ENCODE results near the gene ADAMTS16.
A peak's percentile ranks its signal among the peaks of the same experiment; 100 is the strongest.

The ADAMTS16 gene

GRCh38 chr5:5141339-5141599 is 1.1 kb downstream of the ADAMTS16 start:
- in situ Hi-C loops (cut with HindIII; ENCODE audit: low pct_ligation_motif_present, low pct_unique_long_range_greater_than_20kb, low sequenced_read_pairs) = no loop called here
- DNase-seq = no peak

- peak; percentile 52 for DNase-seq
- in situ Hi-C loops (cut with HindIII; ENCODE audit: low pct_ligation_motif_present, low pct_unique_long_range_greater_than_20kb, low sequenced_read_pairs) = no loop called here
Observed at GRCh38 chr5:5141625-5142525, 1.7 kb downstream of the ADAMTS16 start.

- in situ Hi-C loops (cut with HindIII; ENCODE audit: low pct_ligation_motif_present, low pct_unique_long_range_greater_than_20kb, low sequenced_read_pairs) = no loop called here
- no peak for DNase-seq
Observed at GRCh38 chr5:5144441-5144840, 4.3 kb downstream of the ADAMTS16 start.

- peak; percentile 93 for DNase-seq
- in situ Hi-C loops (cut with HindIII; ENCODE audit: low pct_ligation_motif_present, low pct_unique_long_range_greater_than_20kb, low sequenced_read_pairs) = no loop called here
Observed at GRCh38 chr5:5145651-5146529, 5.8 kb downstream of the ADAMTS16 start.

- in situ Hi-C loops (cut with HindIII; ENCODE audit: low pct_ligation_motif_present, low pct_unique_long_range_greater_than_20kb, low sequenced_read_pairs) = no loop called here
- peak; percentile 62 for DNase-seq
Observed at GRCh38 chr5:5146530-5147160, 6.5 kb downstream of the ADAMTS16 start.

DNA sequence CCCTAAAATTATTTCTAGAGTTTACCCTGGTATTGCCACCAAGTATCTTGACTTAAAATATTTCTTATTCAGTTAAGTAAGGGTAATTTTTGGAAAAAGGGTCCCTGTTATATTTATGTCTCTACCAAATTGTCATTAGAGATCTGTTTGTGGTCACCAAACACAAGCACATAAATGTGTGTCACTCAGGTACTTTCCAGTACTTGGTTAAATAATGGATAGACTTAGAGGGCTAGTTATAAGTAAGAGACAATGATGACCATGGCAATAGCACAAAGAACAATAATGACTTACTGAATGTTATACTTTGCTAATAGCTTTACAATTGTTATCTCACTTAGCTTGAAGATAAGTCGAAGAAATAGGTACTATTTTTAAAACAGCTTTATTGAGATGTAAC is 9.0 kb downstream of the ADAMTS16 start:
- in situ Hi-C loops (cut with HindIII; ENCODE audit: low pct_ligation_motif_present, low pct_unique_long_range_greater_than_20kb, low sequenced_read_pairs) = no loop called here
- DNase-seq = no peak

DNA sequence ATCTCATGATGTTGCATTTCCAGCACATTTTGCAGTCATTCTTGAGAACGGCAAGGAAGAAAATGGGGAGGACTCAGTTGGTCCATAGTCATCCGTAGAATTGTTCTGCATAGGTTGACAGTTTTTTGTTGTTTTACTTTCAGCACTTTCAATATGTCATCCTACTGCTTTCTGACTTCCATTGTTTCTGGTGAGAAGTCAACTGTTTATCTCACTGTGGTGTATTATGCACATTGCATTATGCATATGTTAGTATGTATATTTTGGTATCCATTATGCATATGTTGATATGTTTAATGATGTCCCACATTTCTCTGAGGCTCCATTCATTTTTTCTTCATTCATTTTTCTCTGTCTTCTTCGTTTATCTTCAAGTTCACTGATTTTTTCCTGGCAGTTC is 10.5 kb downstream of the ADAMTS16 start:
- in situ Hi-C loops (cut with HindIII; ENCODE audit: low pct_ligation_motif_present, low pct_unique_long_range_greater_than_20kb, low sequenced_read_pairs) = no loop called here
- DNase-seq = no peak

- in situ Hi-C loops (cut with HindIII; ENCODE audit: low pct_ligation_motif_present, low pct_unique_long_range_greater_than_20kb, low sequenced_read_pairs) = no loop called here
- DNase-seq = no peak
Observed at GRCh38 chr5:5154733-5155132, 14.6 kb downstream of the ADAMTS16 start.

DNA sequence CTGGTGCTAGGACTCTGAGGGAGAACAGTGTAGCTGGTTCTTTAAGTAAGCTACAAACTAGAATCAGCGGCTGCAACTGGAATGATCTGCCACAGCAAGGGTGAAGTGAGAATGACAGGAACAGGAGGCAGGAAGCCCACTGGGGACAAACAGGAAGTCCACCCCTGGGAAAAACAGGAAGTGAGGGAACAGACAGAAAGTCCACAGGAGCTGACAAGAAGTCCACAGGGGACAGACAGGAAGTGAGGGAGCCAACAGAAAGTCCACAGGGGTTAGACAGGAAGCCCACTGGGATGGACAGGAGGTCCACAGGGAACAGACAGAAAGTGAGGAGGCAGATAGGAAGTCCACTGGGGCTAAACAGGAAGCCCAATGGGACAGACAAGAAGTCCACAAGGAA is 15.5 kb downstream of the ADAMTS16 start:
- in situ Hi-C loops (cut with HindIII; ENCODE audit: low pct_ligation_motif_present, low pct_unique_long_range_greater_than_20kb, low sequenced_read_pairs) = no loop called here
- DNase-seq = no peak

GRCh38 chr5:5156471-5157082 is 16.4 kb downstream of the ADAMTS16 start:
- DNase-seq = no peak
- in situ Hi-C loops (cut with HindIII; ENCODE audit: low pct_ligation_motif_present, low pct_unique_long_range_greater_than_20kb, low sequenced_read_pairs) = no loop called here

DNA sequence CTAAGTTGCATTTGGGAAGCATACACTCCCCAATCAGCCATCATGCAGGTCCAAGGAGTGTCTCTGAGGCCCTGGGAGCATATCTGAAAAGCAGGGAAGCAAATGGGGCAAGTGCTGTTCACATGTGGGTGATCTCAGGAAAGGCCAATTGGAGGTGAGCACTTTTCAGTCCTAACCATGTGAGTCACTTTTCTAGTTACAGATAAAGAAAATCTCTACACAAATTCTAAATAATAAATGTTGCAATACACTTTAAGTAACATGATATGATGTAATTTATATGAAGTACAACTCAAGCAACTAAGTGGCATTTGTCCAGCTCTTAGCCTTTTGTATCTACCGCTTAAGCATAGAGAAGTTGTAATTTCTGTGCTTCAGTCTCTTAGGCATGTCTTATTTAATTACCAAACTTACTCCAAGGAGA is 18.4 kb downstream of the ADAMTS16 start:
- in situ Hi-C loops (cut with HindIII; ENCODE audit: low pct_ligation_motif_present, low pct_unique_long_range_greater_than_20kb, low sequenced_read_pairs) = no loop called here
- no peak for DNase-seq

DNA sequence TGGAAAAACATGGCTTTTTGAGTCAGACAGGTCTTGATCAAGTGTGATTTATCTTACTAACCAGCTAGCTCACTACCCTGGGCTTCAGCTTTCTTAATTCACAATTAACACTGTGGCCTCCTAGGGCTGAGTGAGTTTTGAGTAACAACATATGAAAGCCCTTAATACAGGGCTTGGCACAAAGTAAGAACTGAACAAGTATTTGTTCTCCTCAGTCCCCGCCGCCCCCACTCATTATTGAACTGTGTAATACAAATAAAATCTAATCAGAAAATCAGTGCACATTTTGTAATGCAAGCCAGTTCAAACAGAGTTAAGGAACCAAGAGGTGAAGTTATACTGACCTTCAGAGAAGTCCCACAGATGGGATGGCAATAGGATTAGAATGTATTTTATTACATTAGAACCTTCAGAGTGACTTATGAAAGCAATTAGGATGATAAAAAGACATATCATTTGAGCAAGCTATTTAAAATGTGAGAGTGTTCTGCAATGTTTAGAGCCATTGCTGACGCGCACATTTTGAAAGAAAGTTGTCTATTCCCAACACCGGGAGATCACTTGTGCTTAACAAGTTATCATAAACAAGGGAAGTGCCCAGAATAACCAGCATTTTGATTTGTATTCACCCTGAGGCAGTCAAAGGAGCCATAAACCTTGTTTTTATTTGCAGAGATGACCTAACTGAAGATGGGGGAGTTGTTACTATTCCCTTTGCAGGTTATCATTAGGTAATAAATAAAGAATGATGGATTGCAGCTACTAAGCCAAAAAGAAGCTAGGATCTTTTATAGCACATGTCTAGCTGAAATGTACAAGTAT is 19.4 kb downstream of the ADAMTS16 start:
- DNase-seq = no peak
- in situ Hi-C loops (cut with HindIII; ENCODE audit: low pct_ligation_motif_present, low pct_unique_long_range_greater_than_20kb, low sequenced_read_pairs) = no loop called here

DNA sequence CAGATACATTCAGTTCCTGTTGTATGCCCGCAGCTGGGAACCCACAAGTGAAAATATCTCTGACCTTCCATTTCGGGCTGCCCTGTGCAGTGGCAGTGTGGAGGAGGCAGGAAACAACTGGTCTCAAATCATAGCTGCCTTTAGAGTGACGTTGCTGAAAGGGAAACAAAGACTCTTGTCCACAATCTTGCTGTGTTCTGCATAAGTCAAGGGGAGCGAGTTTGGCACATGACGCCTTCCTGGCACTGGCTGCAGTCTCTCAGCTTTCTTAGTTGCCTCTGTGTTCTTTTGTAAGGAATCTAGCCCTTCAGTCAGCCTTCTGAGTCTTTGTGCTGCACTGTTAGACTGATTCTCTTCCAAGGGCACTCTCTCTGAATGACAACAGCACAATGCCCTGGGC is 24.0 kb downstream of the ADAMTS16 start:
- DNase-seq = no peak
- in situ Hi-C loops (cut with HindIII; ENCODE audit: low pct_ligation_motif_present, low pct_unique_long_range_greater_than_20kb, low sequenced_read_pairs) = no loop called here

DNA sequence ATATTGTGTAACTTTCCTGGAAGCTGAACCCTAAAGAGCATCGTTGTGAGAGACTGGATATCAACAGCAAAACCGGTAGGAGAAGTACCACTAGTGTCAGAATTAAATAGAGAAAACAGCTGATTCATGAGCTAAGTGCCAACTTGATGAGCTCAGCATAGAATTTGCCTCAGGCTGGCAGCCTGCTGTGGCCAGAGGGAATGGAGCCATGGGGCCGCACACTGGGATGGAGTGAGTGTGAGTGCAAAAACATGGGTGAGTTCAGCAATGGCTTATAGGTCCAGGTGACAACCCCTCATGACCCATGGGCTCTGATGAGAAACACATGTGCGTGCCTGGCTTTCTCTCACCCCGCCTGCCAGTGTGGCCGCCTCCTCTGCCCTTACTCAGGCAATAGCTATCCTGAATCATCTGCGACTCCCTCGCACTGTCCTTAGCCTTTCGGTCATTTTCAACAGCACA is 25.4 kb downstream of the ADAMTS16 start:
- in situ Hi-C loops (cut with HindIII; ENCODE audit: low pct_ligation_motif_present, low pct_unique_long_range_greater_than_20kb, low sequenced_read_pairs) = no loop called here
- DNase-seq = peak; percentile 42

DNA sequence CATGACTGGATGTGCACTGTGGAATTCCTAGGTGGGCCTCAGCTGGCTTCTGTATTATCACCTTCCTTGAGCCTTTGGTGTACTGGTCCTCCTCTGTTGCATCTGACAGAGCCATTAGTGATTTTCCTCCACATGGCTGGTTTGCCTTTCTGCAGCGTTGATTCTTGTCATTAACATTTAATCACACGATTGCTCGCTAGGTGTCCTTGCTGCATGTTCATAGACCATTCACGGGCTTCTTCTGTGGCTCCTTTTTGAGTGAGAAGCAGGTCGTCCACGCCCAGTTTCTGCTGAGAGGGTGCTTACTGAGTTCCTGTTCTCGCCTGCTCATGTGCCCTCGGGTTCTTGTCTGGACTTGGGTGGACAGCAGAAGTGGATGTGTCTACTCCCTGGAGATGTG is 29.3 kb downstream of the ADAMTS16 start:
- in situ Hi-C loops (cut with HindIII; ENCODE audit: low pct_ligation_motif_present, low pct_unique_long_range_greater_than_20kb, low sequenced_read_pairs) = no loop called here
- DNase-seq = no peak

GRCh38 chr5:5178136-5178535 is 38.0 kb downstream of the ADAMTS16 start:
- in situ Hi-C loops (cut with HindIII; ENCODE audit: low pct_ligation_motif_present, low pct_unique_long_range_greater_than_20kb, low sequenced_read_pairs) = no loop called here
- peak; percentile 85 for DNase-seq

- in situ Hi-C loops (cut with HindIII; ENCODE audit: low pct_ligation_motif_present, low pct_unique_long_range_greater_than_20kb, low sequenced_read_pairs) = no loop called here
Observed at GRCh38 chr5:5178580-5178979, 38.5 kb downstream of the ADAMTS16 start.

DNA sequence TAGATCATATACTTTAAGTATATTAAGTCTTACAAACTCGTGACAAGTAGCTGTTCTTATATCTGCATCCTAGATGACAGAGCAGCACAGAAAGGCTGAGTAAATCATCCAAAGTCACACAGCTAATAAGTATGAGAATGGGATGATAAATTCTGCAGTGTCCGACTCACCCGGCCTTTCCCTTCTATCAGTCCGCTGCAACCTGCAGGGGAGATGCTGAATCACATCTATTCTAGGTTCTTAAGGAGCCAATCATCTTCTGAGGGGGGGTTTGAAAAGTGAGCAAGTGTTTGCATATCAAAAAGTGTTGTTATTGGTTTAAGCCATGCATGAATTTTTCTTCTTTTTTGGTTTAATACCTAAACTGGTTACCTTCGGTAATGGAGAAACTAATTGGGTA is 38.9 kb downstream of the ADAMTS16 start:
- in situ Hi-C loops (cut with HindIII; ENCODE audit: low pct_ligation_motif_present, low pct_unique_long_range_greater_than_20kb, low sequenced_read_pairs) = no loop called here
- peak; percentile 53 for DNase-seq

More at GRCh38 chr5:5178580-5178979, 38.5 kb downstream of the ADAMTS16 start:
- no peak for DNase-seq

All from ACHN (cell line).